Mesendoderm (in vitro differentiated cells): ENCODE data around the gene HSPA1B.

Experiments
- DNase-seq: peaks from one replicate; pipeline ENCODE4 v3.0.0; 2013
- H2AK5ac ChIP-seq: 2 replicates; pipeline ENCODE4 v1.6.1; 2013; ENCODE audit warnings: low read length, inconsistent platforms
- H2BK120ac ChIP-seq: 2 replicates; pipeline ENCODE4 v1.6.1; 2013; ENCODE audit warnings: low read depth, mild to moderate bottlenecking, low read length, moderate library complexity, mixed read lengths
- H2BK15ac ChIP-seq: replicated peaks from 2 replicates; pipeline ENCODE4 v1.6.1; 2013; ENCODE audit warnings: low read depth, mild to moderate bottlenecking, moderate library complexity
- H2BK5ac ChIP-seq: 2 replicates; pipeline ENCODE4 v1.6.1; 2013; ENCODE audit warnings: low read length, inconsistent platforms
- H3K18ac ChIP-seq: 2 replicates; pipeline ENCODE4 v1.6.1; 2013; ENCODE audit warnings: mild to moderate bottlenecking, low read length, mixed read lengths
- H3K23ac ChIP-seq: one replicate; pipeline ENCODE4 v1.6.1; 2013; ENCODE audit warnings: low read length
- H3K27ac ChIP-seq: 2 replicates; pipeline ENCODE4 v1.5.1; 2013; ENCODE audit warnings: low read depth, mild to moderate bottlenecking, inconsistent platforms, low read length, moderate library complexity
- H3K27me3 ChIP-seq: 2 replicates; pipeline ENCODE4 v1.6.1; 2013; ENCODE audit warnings: low read length, control low read depth, mild to moderate bottlenecking, inconsistent platforms; ENCODE audit not compliant: insufficient read depth, poor library complexity
- H3K36me3 ChIP-seq: 2 replicates; pipeline ENCODE4 v1.6.1; 2013; ENCODE audit warnings: low read length, inconsistent platforms; ENCODE audit not compliant: control insufficient read depth, insufficient read depth
- H3K4ac ChIP-seq: one replicate; pipeline ENCODE4 v1.6.1; 2013; ENCODE audit warnings: low read depth, mild to moderate bottlenecking, low read length, moderate library complexity
- H3K4me1 ChIP-seq: 2 replicates; pipeline ENCODE4 v1.6.1; 2013; ENCODE audit warnings: low read depth, low read length, inconsistent platforms; ENCODE audit not compliant: control insufficient read depth
- H3K4me2 ChIP-seq: 2 replicates; pipeline ENCODE4 v1.6.1; 2013; ENCODE audit warnings: low read length
- H3K4me3 ChIP-seq: 2 replicates; pipeline ENCODE4 v1.5.1; 2013; ENCODE audit warnings: mild to moderate bottlenecking, low read length
- H3K56ac ChIP-seq: one replicate; pipeline ENCODE4 v1.6.1; 2013; ENCODE audit warnings: low read length
- H3K79me1 ChIP-seq: 2 replicates; pipeline ENCODE4 v1.6.1; 2013; ENCODE audit warnings: low read length, inconsistent platforms
- H3K79me2 ChIP-seq: 2 replicates; pipeline ENCODE4 v1.6.1; 2013; ENCODE audit warnings: mild to moderate bottlenecking, low read length; ENCODE audit not compliant: control insufficient read depth, insufficient read depth
- H3K9ac ChIP-seq: 2 replicates; pipeline ENCODE4 v1.6.1; 2013; ENCODE audit warnings: low read length, inconsistent platforms
- H4K5ac ChIP-seq: one replicate; pipeline ENCODE4 v1.6.1; 2013; ENCODE audit warnings: low read length
- H4K8ac ChIP-seq: one replicate; pipeline ENCODE4 v1.6.1; 2013; ENCODE audit warnings: low read depth, mild to moderate bottlenecking, control low read depth, low read length, moderate library complexity
- WGBS: extraction: QIAGEN DNeasy Blood & Tissue Kit; methylation state at CpG from one replicate; pipeline ENCODE4 v1.1.7; 2013; ENCODE audit warnings: low lambda C conversion rate, missing lambda C conversion rate; ENCODE audit not compliant: insufficient coverage; ENCODE audit errors: extremely low coverage; 5-methylcytosine and 5-hydroxymethylcytosine counted together

HSPA1B gene

DNA sequence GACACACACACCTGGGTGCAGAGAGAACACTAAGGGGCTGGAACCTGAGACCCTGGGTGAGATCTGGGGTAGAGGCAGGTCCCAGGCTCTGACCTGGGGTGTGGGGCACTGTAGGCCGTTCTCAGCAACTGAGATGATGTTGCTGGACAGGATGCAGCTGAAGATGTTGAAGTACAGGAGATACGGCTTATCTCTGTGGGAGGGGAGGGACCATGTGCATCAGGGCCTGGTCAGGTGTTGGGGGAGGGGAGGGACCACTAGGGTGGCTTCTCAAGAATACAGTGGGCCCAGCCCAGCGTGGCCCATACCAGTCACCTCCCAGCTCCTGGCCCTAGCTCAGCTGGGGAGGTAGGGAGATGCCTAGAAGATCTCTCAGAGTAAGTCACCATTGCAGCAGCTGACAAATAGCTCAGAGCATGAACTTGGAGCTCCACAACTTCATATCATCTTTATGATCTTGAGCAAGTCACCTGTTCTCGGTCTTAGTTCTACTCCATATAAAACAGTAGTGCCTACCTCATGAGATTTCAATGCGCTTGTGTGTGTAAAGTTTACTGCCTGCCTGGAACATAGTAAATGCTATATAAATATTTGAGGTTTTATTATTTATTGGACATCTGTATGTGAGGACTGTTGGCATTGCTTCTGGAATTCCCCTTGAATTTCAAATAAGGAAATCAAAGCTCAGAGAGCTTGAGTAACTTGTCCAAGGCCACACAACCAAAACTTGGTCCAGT lies 47.5 kb downstream of the HSPA1B start:
- no peak for DNase-seq
- H4K5ac ChIP-seq = no peak overlapping the region
- no peak overlapping the region for H3K18ac ChIP-seq
- no peak overlapping the region for H3K56ac ChIP-seq
- no peak overlapping the region for H3K4ac ChIP-seq
- no peak overlapping the region for H3K4me3 ChIP-seq
- no peak overlapping the region for H2BK5ac ChIP-seq
- no peak overlapping the region for H3K27ac ChIP-seq
- H3K27me3 ChIP-seq = no peaks in the 10 kb centered on the region
- H2BK120ac ChIP-seq = no peak overlapping the region
- H3K79me2 ChIP-seq = no peaks in the 10 kb centered on the region
- no peak overlapping the region for H2BK15ac ChIP-seq
- H4K8ac ChIP-seq = no peak overlapping the region
- H2AK5ac ChIP-seq = no peak overlapping the region
- WGBS = no CpG with 5 or more reads among the region's 5 CpGs
- H3K36me3 ChIP-seq = peaks cover 2% of the 10 kb centered on the region
- H3K23ac ChIP-seq = no peak overlapping the region
- no peak overlapping the region for H3K9ac ChIP-seq
- no peaks in the 10 kb centered on the region for H3K4me1 ChIP-seq
- H3K79me1 ChIP-seq = no peaks in the 10 kb centered on the region
- no peak overlapping the region for H3K4me2 ChIP-seq

DNA sequence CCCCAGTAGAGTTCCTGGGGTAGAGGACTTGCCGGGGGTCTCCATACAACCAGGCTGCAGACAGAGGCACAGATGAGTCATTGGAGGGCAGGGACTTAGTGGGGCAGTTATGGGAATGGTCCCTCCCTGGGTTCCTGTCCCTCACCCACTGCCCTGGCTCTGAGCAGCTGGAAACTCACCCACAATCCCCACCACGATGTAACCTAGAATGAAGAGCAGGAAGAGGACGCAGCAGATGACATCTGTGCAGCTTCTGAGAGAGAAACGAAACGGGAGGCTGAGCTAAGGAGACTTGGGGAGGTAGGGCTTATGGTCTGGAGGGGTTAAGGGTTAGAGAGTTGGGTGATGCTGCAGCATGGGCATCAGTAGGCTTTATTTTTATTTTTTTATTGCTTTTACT lies 48.3 kb downstream of the HSPA1B start:
- Histone ChIP-seq H3K4me2 (no peak overlapping the region), H3K27me3 (no peaks in the 10 kb centered on the region)
- WGBS = no CpG with 5 or more reads among the region's 5 CpGs

DNA sequence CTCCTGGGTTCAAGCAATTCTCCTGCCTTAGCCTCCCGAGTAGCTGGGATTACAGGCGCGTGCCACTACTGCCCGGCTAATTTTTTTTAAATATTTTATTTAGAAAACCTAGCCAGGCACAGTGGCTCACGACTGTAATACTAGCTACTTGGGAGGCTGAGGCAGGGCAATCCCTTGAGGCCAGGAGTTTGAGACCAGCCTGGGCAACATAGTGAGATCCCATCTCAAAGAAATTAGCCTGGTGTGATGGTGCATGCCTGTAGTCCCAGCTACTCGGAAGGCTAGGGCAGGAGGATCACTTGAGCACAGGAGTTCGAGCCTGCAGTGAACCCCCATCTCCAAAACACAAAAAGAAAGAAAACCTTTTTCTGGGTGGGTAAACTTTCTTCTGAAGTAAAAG lies 48.8 kb downstream of the HSPA1B start:
- Histone ChIP-seq H3K27me3 (no peaks in the 10 kb centered on the region), H3K79me2 (no peaks in the 10 kb centered on the region), H3K56ac (no peak overlapping the region), H3K79me1 (no peaks in the 10 kb centered on the region), H3K4me1 (no peaks in the 10 kb centered on the region), H3K9ac (no peak overlapping the region), H3K4ac (no peak overlapping the region), H3K23ac (no peak overlapping the region), H4K8ac (no peak overlapping the region), H4K5ac (no peak overlapping the region), H2BK15ac (no peak overlapping the region), H3K18ac (no peak overlapping the region), H2BK5ac (no peak overlapping the region), H3K4me2 (no peak overlapping the region), H3K4me3 (no peak overlapping the region), H3K36me3 (peaks cover 6% of the 10 kb centered on the region), H2BK120ac (no peak overlapping the region), H2AK5ac (no peak overlapping the region), H3K27ac (no peak overlapping the region)
- WGBS = no CpG with 5 or more reads among the region's 7 CpGs
- DNase-seq = no peak

More for the DNA sequence above, 48.3 kb downstream of the HSPA1B start:
- Histone ChIP-seq H3K4me1 (no peaks in the 10 kb centered on the region), H3K9ac (no peak overlapping the region), H3K18ac (no peak overlapping the region), H4K5ac (no peak overlapping the region), H2BK120ac (no peak overlapping the region), H3K4ac (no peak overlapping the region), H2BK5ac (no peak overlapping the region), H3K23ac (no peak overlapping the region), H4K8ac (no peak overlapping the region), H3K79me1 (no peaks in the 10 kb centered on the region), H3K4me3 (no peak overlapping the region), H2BK15ac (no peak overlapping the region), H3K36me3 (peaks cover 2% of the 10 kb centered on the region), H2AK5ac (no peak overlapping the region), H3K56ac (no peak overlapping the region), H3K79me2 (no peaks in the 10 kb centered on the region), H3K27ac (no peak overlapping the region)
- no peak for DNase-seq

GRCh38 chr6:31877125-31877650 lies 49.6 kb downstream of the HSPA1B start:
- Histone ChIP-seq H3K4me3 (no peak overlapping the region), H2AK5ac (no peak overlapping the region), H3K4me1 (no peaks in the 10 kb centered on the region), H4K5ac (no peak overlapping the region), H3K56ac (no peak overlapping the region), H2BK5ac (no peak overlapping the region), H4K8ac (no peak overlapping the region), H3K23ac (no peak overlapping the region), H3K4me2 (no peak overlapping the region), H3K4ac (no peak overlapping the region), H2BK120ac (no peak overlapping the region), H3K9ac (no peak overlapping the region), H3K79me2 (no peaks in the 10 kb centered on the region), H3K27ac (no peak overlapping the region), H3K18ac (no peak overlapping the region), H2BK15ac (no peak overlapping the region), H3K79me1 (no peaks in the 10 kb centered on the region), H3K36me3 (peaks cover 8% of the 10 kb centered on the region), H3K27me3 (no peaks in the 10 kb centered on the region)
- no CpG with 5 or more reads among the region's 3 CpGs for WGBS
- no peak for DNase-seq

DNA sequence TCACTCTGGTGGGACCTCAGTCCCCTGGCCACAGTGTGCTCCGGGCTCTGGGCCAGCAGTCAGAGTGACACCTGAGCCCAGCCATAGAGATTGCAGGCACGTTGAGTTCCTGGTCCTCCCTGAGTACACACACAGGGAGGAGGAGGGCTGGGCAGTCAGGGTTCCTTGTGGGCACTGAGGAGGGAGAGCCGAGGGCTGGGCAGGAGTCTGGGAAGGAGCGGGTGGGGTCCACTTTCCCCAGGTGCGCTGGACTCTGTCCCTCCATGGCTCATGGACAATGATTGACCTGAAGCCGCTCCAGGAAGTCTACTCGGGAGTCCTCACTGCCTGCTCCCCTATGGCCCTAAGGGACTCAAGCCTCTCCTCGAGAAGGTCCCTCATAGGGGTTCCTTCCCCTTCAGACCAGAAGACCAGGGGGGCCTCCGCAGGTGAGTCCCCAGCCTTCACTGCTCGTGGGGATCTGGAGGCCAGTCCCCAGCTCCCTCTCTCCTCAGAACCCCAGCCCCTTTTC lies 50.2 kb downstream of the HSPA1B start:
- Histone ChIP-seq H3K56ac (no peak overlapping the region), H2AK5ac (no peak overlapping the region), H4K8ac (no peak overlapping the region), H3K4me3 (no peak overlapping the region), H3K79me1 (no peaks in the 10 kb centered on the region), H3K23ac (no peak overlapping the region), H3K27ac (no peak overlapping the region), H3K4me1 (no peaks in the 10 kb centered on the region), H4K5ac (no peak overlapping the region), H2BK15ac (no peak overlapping the region), H3K9ac (no peak overlapping the region), H3K36me3 (peaks cover 11% of the 10 kb centered on the region), H3K27me3 (no peaks in the 10 kb centered on the region), H3K4ac (no peak overlapping the region), H3K79me2 (no peaks in the 10 kb centered on the region), H2BK120ac (no peak overlapping the region), H2BK5ac (no peak overlapping the region), H3K4me2 (no peak overlapping the region), H3K18ac (no peak overlapping the region)
- no CpG with 5 or more reads among the region's 10 CpGs for WGBS
- DNase-seq = no peak
